Right lung (tissue), 5 donors: ENCODE measurements around the gene HOXB3. TPM values are rescaled to one million over a fixed set of nuclear protein-coding genes. Genes with fewer than 3 reads are reported as not detected.

Experiments
- DNase-seq, 2 donors: peaks; one replicate each; pipeline ENCODE4 v3.0.0-alpha.2; 2013
- polyA plus RNA-seq, 5 donors: library from polyadenylated mRNA; unstranded; fragments of 120-200 nt; gene quantifications; one replicate each; pipeline versions ENCODE4 v1.2.1 to v1.2.3, GENCODE V29; 2013; ENCODE audit warnings: inconsistent platforms in 1 of 5, low replicate concordance in 1 of 5; ENCODE audit not compliant: insufficient read length in 5 of 5, insufficient read depth in 1 of 5

HOXB3 gene
- polyA plus RNA-seq, 5 donors, result 74.3 to 95.5 (median 89.1) TPM

GRCh38 chr17:48613862-48614694 lies 24.0 kb upstream of the HOXB3 start:
- DNase-seq, result no peak

- no peak for DNase-seq
Observed at GRCh38 chr17:48612854-48613691, 23.0 kb upstream of the HOXB3 start.

- DNase-seq, result no peak
Observed at GRCh38 chr17:48612456-48612853, 22.4 kb upstream of the HOXB3 start.

GRCh38 chr17:48611681-48612455 lies 21.8 kb upstream of the HOXB3 start:
- DNase-seq, result no peak

GRCh38 chr17:48611213-48611612 lies 21.2 kb upstream of the HOXB3 start:
- no peak for DNase-seq

- DNase-seq, result no peak
Observed at GRCh38 chr17:48610282-48611211, 20.5 kb upstream of the HOXB3 start, which contains the start of gene HOXB7. HOXB7 (minus strand) TSS chr17:48611017; CDS start chr17:48610918, 99 bp downstream.

- no peak for DNase-seq
Observed at GRCh38 chr17:48609759-48610281, 19.8 kb upstream of the HOXB3 start.

GRCh38 chr17:48609033-48609432 lies 19.0 kb upstream of the HOXB3 start:
- no peak for DNase-seq

GRCh38 chr17:48608494-48608834 lies 18.4 kb upstream of the HOXB3 start:
- no peak for DNase-seq

GRCh38 chr17:48606892-48607614 lies 17.0 kb upstream of the HOXB3 start:
- no peak for DNase-seq

- DNase-seq, result no peak
Observed at GRCh38 chr17:48605991-48606891, 16.2 kb upstream of the HOXB3 start.

- no peak for DNase-seq
Observed at GRCh38 chr17:48605409-48605919, 15.4 kb upstream of the HOXB3 start.

- DNase-seq, result no peak
Observed at GRCh38 chr17:48604770-48605329, 14.8 kb upstream of the HOXB3 start, which contains the start of gene HOXB6. HOXB6 (minus strand) TSS chr17:48604986; CDS start chr17:48598150, 6,836 bp downstream.

- no peak for DNase-seq
Observed at GRCh38 chr17:48603959-48604769, 14.1 kb upstream of the HOXB3 start.

- DNase-seq, result no peak
Observed at GRCh38 chr17:48601539-48602425, 11.7 kb upstream of the HOXB3 start.

- DNase-seq, result no peak
Observed at GRCh38 chr17:48601207-48601538, 11.1 kb upstream of the HOXB3 start.
